ENCODE measurements around the gene KLHL3.

KLHL3 gene

DNA sequence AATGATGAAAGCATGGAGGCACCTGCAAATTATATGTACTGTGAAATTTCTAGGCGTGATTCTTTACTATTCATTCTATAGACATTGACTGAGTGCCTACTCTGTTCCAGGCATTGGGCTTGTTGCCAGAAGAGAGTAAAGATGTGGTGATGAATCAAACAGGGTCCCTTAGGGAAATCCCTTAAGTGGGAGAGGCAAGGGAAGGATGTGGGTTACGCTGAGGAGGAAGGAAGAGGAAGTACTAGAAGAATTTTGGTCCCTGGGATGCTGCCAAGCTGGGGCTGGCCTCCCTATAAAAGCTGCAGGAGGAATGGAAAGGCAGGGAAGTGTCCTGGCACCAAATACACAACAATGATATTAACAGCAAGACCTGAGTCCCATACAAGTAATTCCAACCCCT is 160.0 kb downstream of the KLHL3 start:
- no peak for DNase-seq (ENCODE audit: low spot score)

GRCh38 chr5:137575211-137575610 is 160.7 kb downstream of the KLHL3 start:
- no peak for DNase-seq (ENCODE audit: low spot score)

DNA sequence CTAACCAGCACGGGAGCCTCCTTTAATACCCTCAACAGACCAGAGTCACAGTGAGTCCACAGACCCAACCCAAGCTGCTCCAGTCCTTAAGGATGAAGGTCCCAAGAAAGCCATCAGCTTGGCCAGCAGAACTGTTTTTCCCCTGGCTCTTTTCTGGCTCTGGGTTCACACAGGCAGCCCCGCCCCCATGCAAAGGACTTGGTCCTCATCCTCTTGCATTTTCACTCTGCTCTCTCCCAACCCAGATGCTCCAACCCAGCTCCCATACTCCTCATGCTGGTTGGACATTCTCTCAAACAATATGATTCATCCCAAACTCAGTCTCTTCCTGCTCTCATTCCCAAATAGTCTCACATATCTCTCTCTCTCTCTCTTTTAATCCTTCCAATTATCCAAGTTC is 162.5 kb downstream of the KLHL3 start:
- no peak for DNase-seq (ENCODE audit: low spot score)

GRCh38 chr5:137572042-137572695 is 163.7 kb downstream of the KLHL3 start:
- no peak for DNase-seq (ENCODE audit: low spot score)

DNA sequence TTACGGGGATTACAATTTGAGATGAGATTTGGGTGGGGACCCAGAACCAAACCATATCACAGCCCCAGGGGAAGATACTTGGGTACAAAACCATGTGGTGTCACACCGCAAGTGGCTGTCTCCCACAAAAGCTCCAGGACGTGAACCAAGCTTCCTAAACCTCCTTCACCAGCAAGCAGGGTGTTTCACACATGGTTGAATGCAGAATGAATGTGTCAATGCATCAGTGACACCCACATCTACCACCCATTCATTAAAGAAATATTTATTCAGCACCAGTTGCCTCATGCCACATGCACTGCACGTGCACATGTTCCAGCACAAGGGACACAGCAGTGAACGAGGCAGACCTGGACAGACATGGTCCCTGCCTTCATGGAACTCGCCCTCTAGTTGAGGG is 165.8 kb downstream of the KLHL3 start:
- no peak for DNase-seq (ENCODE audit: low spot score)
